Spleen (tissue), 11 donors: ENCODE data around the gene KLHL6. TPM values are rescaled to one million over a fixed set of nuclear protein-coding genes. Genes with fewer than 3 reads are reported as not detected.

Source experiments
- DNase-seq: peaks from one replicate; pipeline ENCODE4 v3.0.0-alpha.2; 2020
- H3K27ac ChIP-seq, 8 donors: fragments of 200-600 bp; sonication (generic) in 7 of 8; 1 replicate in 4 of 8; 2 replicates in 4 of 8; pipeline versions ENCODE4 v1.5.0 to v1.8.0; 2016 to 2021; ENCODE audit warnings: inconsistent platforms in 4 of 8, mild to moderate bottlenecking in 4 of 8, moderate library complexity in 1 of 8
- H3K27me3 ChIP-seq, 7 donors: fragments of 200-600 bp; sonication (generic) in 6 of 7; replicated peaks in 1 of 7; 1 replicate in 4 of 7; 2 replicates in 3 of 7; pipeline versions ENCODE4 v1.5.0 to v1.8.0; 2016 to 2021; ENCODE audit warnings: inconsistent platforms in 3 of 7, mild to moderate bottlenecking in 1 of 7
- H3K36me3 ChIP-seq, 6 donors: fragments of 200-600 bp; sonication (generic) in 5 of 6; 1 replicate in 4 of 6; 2 replicates in 2 of 6; pipeline versions ENCODE4 v1.5.0 to v1.8.0; 2016 to 2021; ENCODE audit warnings: inconsistent platforms in 2 of 6
- H3K4me1 ChIP-seq, 6 donors: fragments of 200-600 bp; sonication (generic) in 5 of 6; 1 replicate in 3 of 6; 2 replicates in 3 of 6; pipeline versions ENCODE4 v1.5.0 to v1.8.0; 2016 to 2021; ENCODE audit warnings: inconsistent platforms in 3 of 6
- H3K4me3 ChIP-seq, 8 donors: fragments of 200-600 bp; sonication (generic) in 7 of 8; 1 replicate in 4 of 8; 2 replicates in 4 of 8; pipeline versions ENCODE4 v1.5.0 to v1.8.0; 2016 to 2021; ENCODE audit warnings: inconsistent platforms in 4 of 8, mild to moderate bottlenecking in 4 of 8, moderate library complexity in 2 of 8
- H3K9me3 ChIP-seq, 8 donors: fragments of 200-600 bp; sonication (generic) in 7 of 8; 1 replicate in 4 of 8; 2 replicates in 4 of 8; pipeline versions ENCODE4 v1.5.0 to v1.8.0; 2016 to 2021; ENCODE audit warnings: inconsistent platforms in 4 of 8
- POLR2A ChIP-seq, 3 donors: fragments of 450-650 bp; IDR thresholded peaks; one replicate each; pipeline ENCODE4 v1.5.1; 2017; ENCODE audit warnings: antibody characterized with exemption in 3 of 3, mild to moderate bottlenecking in 1 of 3
- POLR2AphosphoS5 ChIP-seq, 3 donors: sonication (generic); formaldehyde crosslinking; IDR thresholded peaks; one replicate each; pipeline ENCODE4 v1.5.1; 2017; ENCODE audit warnings: antibody characterized with exemption in 3 of 3
- WGBS, 5 donors: extraction: QIAGEN DNeasy Blood & Tissue Kit in 3 of 5; methylation state at CpG; one replicate each; pipeline versions ENCODE4 v1.1.5 to v1.1.7; 2013 to 2018; 5-methylcytosine and 5-hydroxymethylcytosine counted together
- intact Hi-C: fragments of 100-400 bp; cut with DNase I; formaldehyde crosslinking; loops from one replicate; pipeline ENCODE4 v1.15.0; 2023; ENCODE audit warnings: low total_unique reads
- polyA plus RNA-seq, 3 donors: library from polyadenylated mRNA; stranded (reverse); fragments of 200-250 nt; gene quantifications; one replicate each; pipeline ENCODE4 v1.2.1, GENCODE V29; 2013
- total RNA-seq, 7 donors: library from RNA; depleted of rRNA in 3 of 7; stranded (reverse); fragments of >200 nt in 3 of 7; fragmentation: NEBNext Ultra II Directional in 4 of 7; extraction: Animal tissue kit (Norgen Biotek cat#: 25700) in 4 of 7; gene quantifications; one replicate each; pipeline versions ENCODE4 v1.1.0 to v1.2.1, GENCODE V29; 2016 to 2021
- TF ChIP-seq, protein P1 (sequence below), 11 experiments: fragments of 200-600 bp in 7 of 11; fragments of 450-650 bp in 4 of 11; sonication (generic) in 4 of 11; IDR thresholded peaks in 8 of 11; conservative IDR thresholded peaks in 3 of 11; 1 replicate in 7 of 11; 2 replicates in 4 of 11; pipeline versions ENCODE4 v1.4.0 to v1.8.0; 2016 to 2021; ENCODE audit warnings: antibody characterized with exemption in 11 of 11, inconsistent platforms in 4 of 11, mild to moderate bottlenecking in 1 of 11
- donor health status: healthy with polysubstance abuse.
- donor health status: DM: no; HTN: no; CAD: no; lungs with moderate emphysema.
- donor health status: DM: no; HTN: no; CAD: no.
- donor health status: Bipolar disorder and iron deficiency.
- donor health status: healthy.
- donor health status: DM: no; HTN: no; CAD: no.
- donor health status: DM: yes; HTN: yes; CAD: no.

Gene KLHL6
- total and polyA plus RNA-seq, 10 donors, result 10.8 to 51.8 (median 33.0) TPM

GRCh38 chr3:183508821-183509220 is 46.7 kb downstream of the KLHL6 start:
- TF ChIP-seq, protein P1, sequence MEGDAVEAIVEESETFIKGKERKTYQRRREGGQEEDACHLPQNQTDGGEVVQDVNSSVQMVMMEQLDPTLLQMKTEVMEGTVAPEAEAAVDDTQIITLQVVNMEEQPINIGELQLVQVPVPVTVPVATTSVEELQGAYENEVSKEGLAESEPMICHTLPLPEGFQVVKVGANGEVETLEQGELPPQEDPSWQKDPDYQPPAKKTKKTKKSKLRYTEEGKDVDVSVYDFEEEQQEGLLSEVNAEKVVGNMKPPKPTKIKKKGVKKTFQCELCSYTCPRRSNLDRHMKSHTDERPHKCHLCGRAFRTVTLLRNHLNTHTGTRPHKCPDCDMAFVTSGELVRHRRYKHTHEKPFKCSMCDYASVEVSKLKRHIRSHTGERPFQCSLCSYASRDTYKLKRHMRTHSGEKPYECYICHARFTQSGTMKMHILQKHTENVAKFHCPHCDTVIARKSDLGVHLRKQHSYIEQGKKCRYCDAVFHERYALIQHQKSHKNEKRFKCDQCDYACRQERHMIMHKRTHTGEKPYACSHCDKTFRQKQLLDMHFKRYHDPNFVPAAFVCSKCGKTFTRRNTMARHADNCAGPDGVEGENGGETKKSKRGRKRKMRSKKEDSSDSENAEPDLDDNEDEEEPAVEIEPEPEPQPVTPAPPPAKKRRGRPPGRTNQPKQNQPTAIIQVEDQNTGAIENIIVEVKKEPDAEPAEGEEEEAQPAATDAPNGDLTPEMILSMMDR (IDR thresholded peaks at IDR 0.05 in 8 of 11, conservative IDR thresholded peaks at IDR 0.05 in 3 of 11), result no peak
- no peak for TF ChIP-seq POLR2A (IDR thresholded peaks at IDR 0.05)
- no peak for TF ChIP-seq POLR2AphosphoS5 (IDR thresholded peaks at IDR 0.05)

DNA sequence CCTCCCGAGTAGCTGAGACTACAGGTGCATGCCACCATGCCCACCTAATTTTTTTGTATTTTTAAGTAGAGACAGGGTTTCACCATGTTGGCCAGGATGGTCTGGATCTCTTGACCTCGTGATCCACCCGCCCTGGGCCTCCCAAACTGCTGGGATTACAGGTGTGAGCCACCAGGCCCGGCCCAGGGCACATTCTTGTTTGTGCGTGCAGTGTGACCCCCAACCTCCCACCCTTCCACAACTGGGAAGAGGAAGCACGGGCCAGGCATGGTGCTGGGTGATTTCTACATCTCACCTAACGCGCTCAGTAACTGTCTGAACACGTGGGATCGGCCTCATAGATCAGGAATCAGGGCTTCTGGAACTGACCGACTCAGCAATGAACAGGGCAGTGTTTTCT is 48.0 kb downstream of the KLHL6 start:
- DNase-seq, result no peak

More at GRCh38 chr3:183508821-183509220, 46.7 kb downstream of the KLHL6 start:
- no peak for DNase-seq
- no peak overlapping the region for H3K4me3 ChIP-seq
- H3K27ac ChIP-seq, result peak overlapping the region in 2 of 8 donors; percentile 26 to 68
- intact Hi-C loops, result no loop called here
- H3K36me3 ChIP-seq, result peaks cover 0 to 46% (median 23%) of the 10 kb centered on the region in 6 donors
- no peaks in the 10 kb centered on the region for H3K27me3 ChIP-seq
- H3K4me1 ChIP-seq, result peaks cover 5 to 56% (median 30%) of the 10 kb centered on the region in 6 donors
- WGBS, 5 donors, result 63 to 72% (median 65%) methylated on average over 2 of the region's 2 CpGs
- peaks cover 0 to 18% (median 14%) of the 10 kb centered on the region in 8 donors for H3K9me3 ChIP-seq

DNA sequence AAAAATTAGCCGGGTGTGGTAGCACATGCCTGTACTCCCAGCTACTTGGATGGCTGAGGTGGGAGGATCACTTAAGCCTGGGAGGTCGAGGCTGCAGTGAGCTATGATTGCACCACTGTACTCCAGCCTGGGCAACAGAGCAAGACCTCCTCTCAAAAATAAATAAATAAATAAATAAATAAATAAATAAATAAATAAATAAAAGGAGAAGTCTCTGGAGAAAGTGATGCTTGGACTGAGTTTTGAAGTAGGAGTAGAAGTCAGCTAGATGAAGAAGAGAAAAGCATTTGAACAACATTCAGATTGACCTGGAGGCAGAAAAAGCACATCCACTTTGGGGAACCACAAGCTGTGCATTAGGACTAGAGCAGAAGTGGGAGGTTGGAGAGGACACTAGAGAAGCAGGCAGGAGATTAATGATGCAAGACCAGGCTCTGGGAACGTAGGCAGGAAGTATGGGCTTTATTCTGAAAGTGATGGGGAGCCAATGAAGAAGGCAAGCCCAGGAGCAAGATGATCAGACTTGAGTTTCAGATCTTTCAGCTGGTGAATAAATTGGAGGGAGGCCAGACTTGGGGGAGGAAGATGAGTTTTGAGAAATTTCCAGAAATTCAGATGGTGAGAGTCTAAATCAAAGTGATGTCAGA is 48.7 kb downstream of the KLHL6 start:
- Histone ChIP-seq H3K27me3 (no peaks in the 10 kb centered on the region), H3K4me3 (no peak overlapping the region), H3K36me3 (peaks cover 0 to 67% (median 23%) of the 10 kb centered on the region in 6 donors), H3K4me1 (peaks cover 0 to 35% (median 12%) of the 10 kb centered on the region in 6 donors), H3K9me3 (peaks cover 0 to 18% (median 14%) of the 10 kb centered on the region in 8 donors), H3K27ac (peak overlapping the region in 4 of 8 donors; percentile 39 to 68 (median 50))
- TF ChIP-seq POLR2AphosphoS5 (IDR thresholded peaks at IDR 0.05), result peak in 1 of 3 donors; percentile 72
- TF ChIP-seq POLR2A (IDR thresholded peaks at IDR 0.05), result no peak
- WGBS, 5 donors, result 67 to 77% (median 70%) methylated on average over 3 of the region's 3 CpGs
- no peak for DNase-seq
- intact Hi-C loops, result no loop called here

More for the DNA sequence above, 48.0 kb downstream of the KLHL6 start:
- Histone ChIP-seq H3K4me3 (no peak overlapping the region), H3K4me1 (peaks cover 0 to 43% (median 18%) of the 10 kb centered on the region in 6 donors), H3K9me3 (peaks cover 0 to 18% (median 14%) of the 10 kb centered on the region in 8 donors), H3K27me3 (no peaks in the 10 kb centered on the region), H3K36me3 (peaks cover 0 to 59% (median 23%) of the 10 kb centered on the region in 6 donors), H3K27ac (peak overlapping the region in 4 of 8 donors; percentile 39 to 68 (median 50))
- TF ChIP-seq POLR2AphosphoS5 (IDR thresholded peaks at IDR 0.05) (no peak), POLR2A (IDR thresholded peaks at IDR 0.05) (no peak)
- TF ChIP-seq, protein P1 (IDR thresholded peaks at IDR 0.05 in 8 of 11, conservative IDR thresholded peaks at IDR 0.05 in 3 of 11), result no peak
- 84 to 94% (median 89%) methylated on average over 11 of the region's 11 CpGs for WGBS, 5 donors
- intact Hi-C loops, result no loop called here

DNA sequence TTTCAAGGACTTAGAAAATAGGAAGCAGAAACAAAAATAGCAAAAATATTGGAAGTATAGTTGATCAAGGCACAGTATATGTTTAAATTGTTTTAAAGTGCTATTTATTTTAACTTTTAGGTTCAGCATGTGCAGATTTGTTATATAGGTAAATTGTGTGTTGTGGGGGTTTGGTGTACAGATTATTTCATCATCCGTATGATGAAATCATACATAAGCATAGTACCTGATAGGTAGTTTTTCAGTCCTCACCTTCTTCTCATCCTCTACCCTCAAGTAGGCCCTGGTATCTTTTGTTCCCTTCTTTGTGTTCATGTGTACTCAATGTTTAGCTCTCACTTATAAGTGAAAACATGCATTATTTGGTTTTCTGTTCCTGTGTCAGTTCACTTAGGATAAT is 50.9 kb downstream of the KLHL6 start:
- intact Hi-C loops, result no loop called here
- no peaks in the 10 kb centered on the region for H3K27me3 ChIP-seq
- WGBS, 5 donors, result 85 to 100% (median 94%) methylated on average over 1 of the region's 1 CpG
- peaks cover 0 to 18% (median 0%) of the 10 kb centered on the region in 6 donors for H3K4me1 ChIP-seq
- no peak overlapping the region for H3K27ac ChIP-seq
- no peak for DNase-seq
- peaks cover 0 to 89% (median 25%) of the 10 kb centered on the region in 6 donors for H3K36me3 ChIP-seq
- TF ChIP-seq POLR2A (IDR thresholded peaks at IDR 0.05) (no peak), POLR2AphosphoS5 (IDR thresholded peaks at IDR 0.05) (no peak)
- peaks cover 0 to 18% (median 14%) of the 10 kb centered on the region in 8 donors for H3K9me3 ChIP-seq
- H3K4me3 ChIP-seq, result no peak overlapping the region

DNA sequence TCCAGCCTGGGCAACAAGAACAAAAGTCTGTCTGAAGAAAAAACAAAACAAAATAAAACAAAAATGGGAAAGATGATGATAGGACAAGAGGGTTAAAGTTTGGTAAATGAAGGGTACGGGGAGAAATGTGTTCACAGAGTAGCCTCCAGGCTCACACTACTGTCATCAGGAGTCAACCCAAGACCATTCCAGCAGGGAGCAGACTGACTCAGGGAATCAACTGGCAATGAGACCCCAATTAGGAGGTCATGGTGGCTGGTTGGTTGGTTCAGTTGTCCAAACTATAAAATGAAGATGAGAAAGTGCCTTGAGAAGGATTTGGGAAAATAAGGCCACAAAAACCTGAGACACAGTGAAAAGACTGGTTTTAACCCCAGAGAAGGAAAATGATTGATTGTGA is 51.8 kb downstream of the KLHL6 start:
- Histone ChIP-seq H3K9me3 (peaks cover 0 to 18% (median 14%) of the 10 kb centered on the region in 8 donors), H3K27me3 (no peaks in the 10 kb centered on the region), H3K36me3 (peaks cover 0 to 97% (median 30%) of the 10 kb centered on the region in 6 donors), H3K4me3 (no peak overlapping the region), H3K4me1 (peaks cover 0 to 11% (median 0%) of the 10 kb centered on the region in 6 donors), H3K27ac (no peak overlapping the region)
- 81 to 100% (median 90%) methylated on average over 1 of the region's 1 CpG for WGBS, 5 donors
- TF ChIP-seq, protein P1 (IDR thresholded peaks at IDR 0.05 in 8 of 11, conservative IDR thresholded peaks at IDR 0.05 in 3 of 11), result no peak
- no peak for TF ChIP-seq POLR2AphosphoS5 (IDR thresholded peaks at IDR 0.05)
- TF ChIP-seq POLR2A (IDR thresholded peaks at IDR 0.05), result no peak
- DNase-seq, result no peak
- intact Hi-C loops, result no loop called here
